ENCODE measurements around the gene SART3. TPM values are rescaled to one million over a fixed set of nuclear protein-coding genes. Genes with fewer than 3 reads are reported as not detected.

The SART3 gene
- total RNA-seq, 1 donor from 2014 or later: 40.3 TPM

DNA sequence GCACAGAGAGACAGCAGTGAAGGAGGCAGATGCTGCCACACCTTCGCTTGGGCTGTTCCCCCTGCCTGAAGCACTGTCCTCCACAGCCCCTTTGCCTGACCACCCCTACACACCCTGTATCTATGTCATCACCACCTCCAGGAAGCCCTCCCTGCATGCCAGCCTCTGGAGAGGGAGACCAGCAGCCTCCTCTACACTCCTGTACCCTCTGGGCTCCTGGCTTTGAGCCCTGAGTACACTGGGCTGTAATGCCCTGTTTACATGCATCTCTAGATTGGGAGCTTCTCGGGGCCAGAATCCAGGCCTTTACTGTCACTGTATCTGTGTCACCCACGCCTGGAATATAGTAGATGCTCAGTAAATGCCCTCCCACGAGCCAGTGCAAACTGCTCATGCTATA is 42.8 kb upstream of the SART3 start:
- DNase-seq (ENCODE audit: low read depth): no peak
- TF ChIP-seq, protein P1, sequence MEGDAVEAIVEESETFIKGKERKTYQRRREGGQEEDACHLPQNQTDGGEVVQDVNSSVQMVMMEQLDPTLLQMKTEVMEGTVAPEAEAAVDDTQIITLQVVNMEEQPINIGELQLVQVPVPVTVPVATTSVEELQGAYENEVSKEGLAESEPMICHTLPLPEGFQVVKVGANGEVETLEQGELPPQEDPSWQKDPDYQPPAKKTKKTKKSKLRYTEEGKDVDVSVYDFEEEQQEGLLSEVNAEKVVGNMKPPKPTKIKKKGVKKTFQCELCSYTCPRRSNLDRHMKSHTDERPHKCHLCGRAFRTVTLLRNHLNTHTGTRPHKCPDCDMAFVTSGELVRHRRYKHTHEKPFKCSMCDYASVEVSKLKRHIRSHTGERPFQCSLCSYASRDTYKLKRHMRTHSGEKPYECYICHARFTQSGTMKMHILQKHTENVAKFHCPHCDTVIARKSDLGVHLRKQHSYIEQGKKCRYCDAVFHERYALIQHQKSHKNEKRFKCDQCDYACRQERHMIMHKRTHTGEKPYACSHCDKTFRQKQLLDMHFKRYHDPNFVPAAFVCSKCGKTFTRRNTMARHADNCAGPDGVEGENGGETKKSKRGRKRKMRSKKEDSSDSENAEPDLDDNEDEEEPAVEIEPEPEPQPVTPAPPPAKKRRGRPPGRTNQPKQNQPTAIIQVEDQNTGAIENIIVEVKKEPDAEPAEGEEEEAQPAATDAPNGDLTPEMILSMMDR (IDR thresholded peaks at IDR 0.05; ENCODE audit: insufficient read depth, low read length, poor library complexity, severe bottlenecking): no peak
- H3K4me3 ChIP-seq (ENCODE audit: low read depth, low read length): no peak overlapping the region
- H3K27me3 ChIP-seq (ENCODE audit: control insufficient read depth, insufficient read depth, low read length): no peaks in the 10 kb centered on the region
- no peaks in the 10 kb centered on the region for H3K36me3 ChIP-seq (ENCODE audit: control insufficient read depth, insufficient read depth, low read length)

DNA sequence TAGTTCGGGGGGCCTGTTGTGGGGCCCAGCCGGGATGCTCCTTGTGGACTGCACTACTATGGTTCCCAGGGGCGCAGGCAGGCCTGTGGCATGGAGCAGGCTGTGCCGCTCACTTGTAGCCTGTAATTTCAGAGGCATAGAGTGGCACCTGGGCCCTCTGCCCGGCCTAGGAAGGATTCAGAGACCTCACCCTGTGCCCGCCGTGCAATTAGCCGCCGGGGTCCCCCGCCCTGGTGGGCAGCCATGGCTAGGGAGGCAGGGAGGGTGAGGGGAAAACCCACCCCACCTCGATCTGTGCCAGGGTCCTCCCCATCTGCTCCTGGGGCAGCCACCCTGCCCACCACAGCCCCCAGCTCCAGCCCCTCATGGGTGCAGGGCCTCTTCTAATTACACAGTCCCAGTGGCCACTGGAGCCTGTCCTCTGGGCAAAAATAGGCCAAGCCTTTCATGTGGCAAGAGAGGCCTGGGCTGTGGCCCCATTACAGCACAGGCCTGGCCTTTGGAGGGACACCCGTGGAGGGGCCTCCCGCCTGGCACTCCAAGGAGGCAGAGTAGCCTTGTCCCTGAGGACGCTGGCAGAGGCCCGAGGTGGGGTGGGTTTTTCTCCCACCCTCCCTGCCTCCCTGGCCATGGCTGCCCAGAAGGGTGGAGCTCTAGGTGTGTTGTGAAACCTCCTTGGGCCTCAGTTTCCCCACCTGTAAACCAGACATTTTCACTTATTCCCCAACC is 42.2 kb upstream of the SART3 start:
- TF ChIP-seq, protein P1 (IDR thresholded peaks at IDR 0.05; ENCODE audit: insufficient read depth, low read length, poor library complexity, severe bottlenecking): no peak
- Histone ChIP-seq H3K36me3 (ENCODE audit: control insufficient read depth, insufficient read depth, low read length) (no peaks in the 10 kb centered on the region), H3K4me3 (ENCODE audit: low read depth, low read length) (no peak overlapping the region), H3K27me3 (ENCODE audit: control insufficient read depth, insufficient read depth, low read length) (peaks cover 1% of the 10 kb centered on the region)
- DNase-seq (ENCODE audit: low read depth): no peak

DNA sequence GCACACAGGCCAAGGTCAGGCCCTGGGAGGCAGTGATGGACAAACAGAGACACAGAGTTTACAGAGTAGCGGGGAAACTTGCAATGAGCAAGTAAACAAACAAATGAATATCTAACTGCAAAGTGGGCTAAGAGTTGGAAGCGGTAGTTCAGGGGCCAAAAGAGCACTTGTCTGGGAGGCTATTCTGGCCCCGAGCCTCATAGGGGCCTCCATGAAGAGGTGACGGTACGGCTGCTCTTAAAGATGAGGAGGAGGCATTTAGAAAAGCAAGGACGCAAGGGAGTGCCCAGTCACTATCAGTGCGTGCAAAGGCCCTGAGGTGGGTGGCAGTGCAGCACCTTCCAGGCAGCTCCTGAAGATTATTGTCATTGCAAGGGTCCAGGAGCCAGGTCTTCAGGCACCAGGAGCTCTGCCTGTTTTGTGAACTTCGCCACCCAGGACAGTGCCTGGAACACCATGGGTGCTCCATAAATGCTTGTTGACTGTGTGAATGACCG is 41.3 kb upstream of the SART3 start:
- Histone ChIP-seq H3K36me3 (ENCODE audit: control insufficient read depth, insufficient read depth, low read length) (no peaks in the 10 kb centered on the region), H3K4me3 (ENCODE audit: low read depth, low read length) (no peak overlapping the region), H3K27me3 (ENCODE audit: control insufficient read depth, insufficient read depth, low read length) (peaks cover 2% of the 10 kb centered on the region)
- DNase-seq (ENCODE audit: low read depth): no peak
- TF ChIP-seq, protein P1 (IDR thresholded peaks at IDR 0.05; ENCODE audit: insufficient read depth, low read length, poor library complexity, severe bottlenecking): no peak

DNA sequence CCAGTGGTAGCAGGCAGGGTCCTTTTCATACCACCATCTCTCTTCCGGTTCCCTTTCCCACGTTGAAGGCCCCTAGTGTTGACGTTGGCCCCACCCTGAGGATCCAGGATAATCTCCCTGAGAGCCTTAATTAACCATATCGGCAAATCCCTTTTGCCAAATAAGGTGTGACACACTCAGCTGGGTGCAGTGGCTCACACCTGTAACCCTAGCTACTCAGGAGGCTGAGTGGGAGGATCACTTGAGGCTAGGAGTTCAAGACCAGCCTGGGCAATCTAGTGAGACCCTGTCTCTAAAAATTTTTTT is 39.7 kb upstream of the SART3 start:
- Histone ChIP-seq H3K36me3 (ENCODE audit: control insufficient read depth, insufficient read depth, low read length) (no peaks in the 10 kb centered on the region), H3K27me3 (ENCODE audit: control insufficient read depth, insufficient read depth, low read length) (peaks cover 5% of the 10 kb centered on the region), H3K4me3 (ENCODE audit: low read depth, low read length) (no peak overlapping the region)
- no peak for DNase-seq (ENCODE audit: low read depth)
- TF ChIP-seq, protein P1 (IDR thresholded peaks at IDR 0.05; ENCODE audit: insufficient read depth, low read length, poor library complexity, severe bottlenecking): no peak

DNA sequence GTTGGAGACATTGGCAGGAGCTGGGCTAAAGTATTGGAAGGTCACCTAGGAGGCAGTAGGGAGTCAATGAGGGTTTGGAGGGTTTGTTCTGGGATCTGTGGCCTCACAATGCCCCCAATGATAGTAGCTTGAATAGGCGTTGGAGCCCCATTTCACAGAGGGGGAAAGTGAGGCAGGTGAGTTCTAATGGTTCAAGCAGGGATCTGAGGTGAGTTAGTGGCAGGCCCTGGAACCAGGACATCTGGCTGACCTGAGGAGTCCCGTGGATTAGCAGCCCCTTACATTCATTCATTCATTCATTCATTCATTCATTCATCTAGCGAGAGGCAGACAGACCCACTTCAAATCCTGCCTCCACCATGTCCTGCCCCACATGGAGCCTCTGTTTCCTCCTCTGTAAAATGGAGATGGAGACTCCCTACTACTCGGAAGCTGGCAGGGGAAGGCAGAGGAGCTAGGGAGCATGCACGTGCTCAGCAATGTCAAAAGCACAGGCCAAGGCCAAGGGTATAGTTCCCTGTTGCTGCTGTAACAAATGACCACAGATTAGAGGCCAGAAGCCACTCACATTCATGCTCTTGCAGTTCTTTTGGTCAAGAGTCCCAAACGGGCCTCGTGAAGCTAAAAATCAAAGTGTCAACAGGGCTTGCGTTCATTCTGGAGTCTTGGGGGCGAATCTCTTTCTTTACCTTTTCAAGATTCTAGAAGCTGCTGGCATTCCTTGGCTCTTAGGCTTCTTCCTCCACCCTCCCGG is 39.2 kb upstream of the SART3 start:
- TF ChIP-seq, protein P1 (IDR thresholded peaks at IDR 0.05; ENCODE audit: insufficient read depth, low read length, poor library complexity, severe bottlenecking): no peak
- Histone ChIP-seq H3K4me3 (ENCODE audit: low read depth, low read length) (no peak overlapping the region), H3K36me3 (ENCODE audit: control insufficient read depth, insufficient read depth, low read length) (no peaks in the 10 kb centered on the region), H3K27me3 (ENCODE audit: control insufficient read depth, insufficient read depth, low read length) (peaks cover 5% of the 10 kb centered on the region)
- DNase-seq (ENCODE audit: low read depth): no peak

Measured in kidney epithelial cell (primary cell).